ENCODE results near the gene FAM161B. TPM values are rescaled to one million over a fixed set of nuclear protein-coding genes. Genes with fewer than 3 reads are reported as not detected.

The FAM161B gene
- 1 to 10 TPM in 1 of 2 donors, under 1 TPM in 1; 1.00 to 2.4 TPM for total RNA-seq

GRCh38 chr14:73949752-73950734 lies at the start of gene FAM161B, which contains the start of gene COQ6:
TSS of gene FAM161B (minus strand) at chr14:73950094. CDS start at chr14:73950026, 68 bp downstream.
TSS of gene COQ6 (plus strand) at chr14:73950302. CDS start at chr14:73950333, 31 bp downstream.

GRCh38 chr14:73886449-73887317 lies 63.2 kb downstream of the FAM161B start, which contains the start of gene ZNF410:
TSS of gene ZNF410 (plus strand) at chr14:73886859. CDS start at chr14:73892176, 5,317 bp downstream.

Small RNA genes within 50 kb of the gene (small RNA-seq; reads per million reads assigned to genes)
- gene RF00019 = 0 reads per million in 2 donors

Other genes with a start within 250 kb of the FAM161B start
- 10 to 100 TPM; 23.1 to 25.0 TPM for gene PNMA1, start 235.7 kb downstream of the FAM161B start, total RNA-seq
- 1 to 10 TPM; 2.7 to 8.6 TPM for gene PTGR2, start 98.3 kb downstream of the FAM161B start, total RNA-seq
- 100 to 1,000 TPM in 1 of 2 donors, 10 to 100 TPM in 1; 76.4 to 104 TPM for gene ZNF410, start 63.2 kb downstream of the FAM161B start, total RNA-seq
- gene COQ6, start 208 bp upstream of the FAM161B start, total RNA-seq = 10 to 100 TPM; 26.3 to 31.3 TPM
- gene ENTPD5, start 69.2 kb upstream of the FAM161B start, total RNA-seq = 1 to 10 TPM; 8.3 to 9.3 TPM
- 1 to 10 TPM; 2.7 to 4.1 TPM for gene BBOF1, start 69.3 kb upstream of the FAM161B start, total RNA-seq
- 10 to 100 TPM; 11.3 to 19.3 TPM for gene ALDH6A1, start 134.4 kb upstream of the FAM161B start, total RNA-seq
- 10 to 100 TPM in 1 of 2 donors, 1 to 10 TPM in 1; 10.0 to 14.7 TPM for gene LIN52, start 134.9 kb upstream of the FAM161B start, total RNA-seq